Measurements from ENCODE around the gene STAB1. TPM values are rescaled to one million over a fixed set of nuclear protein-coding genes. Genes with fewer than 3 reads are reported as not detected.

Gene STAB1
- total and polyA plus RNA-seq, 2 of the 8 experiments (the other 6 are each of a cell fraction or from before 2014, with no cell fraction given) = 1.0 to 1.9 TPM

GRCh38 chr3:52504977-52505376 lies 9.8 kb downstream of the STAB1 start:
- no peak overlapping the region; the same call in 1 of the 2 replicates for H2BK5ac ChIP-seq (ENCODE audit: low read depth, low read length)
- no peak overlapping the region for H3K18ac ChIP-seq (ENCODE audit: extremely low read depth, low read length)
- H3K4me1 ChIP-seq (replicated peaks in 1 of 4; ENCODE audit: control insufficient read depth in 3 of 4, insufficient read depth in 4 of 4, low read length in 3 of 4) = peaks cover 0 to 9% (median 5%) of the 10 kb centered on the region in 4 experiments; a peak in 4 of 7 replicates
- no peak overlapping the region for H3K56ac ChIP-seq (replicated peaks; ENCODE audit: insufficient read length, low read depth, low read length)
- no peak overlapping the region for H2AFZ ChIP-seq (ENCODE audit: low read length)
- H2BK15ac ChIP-seq (ENCODE audit: low read length) = no peak overlapping the region
- ChIA-PET CTCF (ENCODE audit: partially characterized antibody) (interaction anchor here (0.7 to 2.9 kb wide), 7 partner anchors 10 to 120 kb away, joined by 3 to 13 read pairs (median 4); no protein-coding TSS in a partner anchor), POLR2A (ENCODE audit: partially characterized antibody) (interaction anchor here (1.0 to 1.6 kb wide), 3 partner anchors 10 to 15 kb away, joined by 3 to 5 read pairs (median 5); no protein-coding TSS in a partner anchor)
- no peak overlapping the region for H3K14ac ChIP-seq (ENCODE audit: insufficient read length)
- H4K8ac ChIP-seq (ENCODE audit: extremely low read depth, insufficient read depth, low read length) = no peak overlapping the region
- no peak overlapping the region for H2BK12ac ChIP-seq (ENCODE audit: low read depth, low read length)
- H4K91ac ChIP-seq (replicated peaks; ENCODE audit: insufficient read length, low read length) = no peak overlapping the region
- no peaks in the 10 kb centered on the region for H3K79me2 ChIP-seq (ENCODE audit: control insufficient read depth in 1 of 2, insufficient read depth in 2 of 2, low read length in 2 of 2)
- DNase-seq (ENCODE audit: low read depth in 1 of 2, low spot score in 2 of 2) (no peak), FAIRE-seq (no peak)
- H4K5ac ChIP-seq (ENCODE audit: insufficient read length, low read depth, low read length) = no peak overlapping the region
- H3K4me3 ChIP-seq (ENCODE audit: extremely low read depth in 1 of 4, insufficient read depth in 2 of 4, low read depth in 3 of 4, low read length in 4 of 4) = no peak overlapping the region
- WGBS, 2 experiments (ENCODE audit: extremely low coverage in 1 of 2, insufficient coverage in 1 of 2, insufficient read length in 1 of 2, insufficient replicate concordance in 2 of 2, low coverage in 1 of 2, low lambda C conversion rate in 2 of 2, missing lambda C conversion rate in 1 of 2) = 92% methylated on average over 9 of the region's 10 CpGs; no CpG with 5 or more reads in 1 of the 2 experiments
- no peaks in the 10 kb centered on the region for H4K20me1 ChIP-seq (replicated peaks in 1 of 2; ENCODE audit: control insufficient read depth in 1 of 2, insufficient read depth in 2 of 2, low read length in 2 of 2)
- H3K79me1 ChIP-seq (ENCODE audit: low read depth, low read length) = no peaks in the 10 kb centered on the region
- no peak overlapping the region for H3K23ac ChIP-seq (ENCODE audit: insufficient read length)
- H2BK120ac ChIP-seq (replicated peaks; ENCODE audit: low read depth, low read length) = no peak overlapping the region
- no peaks in the 10 kb centered on the region for H3K36me3 ChIP-seq (ENCODE audit: control insufficient read depth in 2 of 4, insufficient read depth in 4 of 4, low read length in 3 of 4)
- no peak overlapping the region for H2AK5ac ChIP-seq (ENCODE audit: low read depth, low read length)
- H3K27me3 ChIP-seq (replicated peaks in 1 of 4; ENCODE audit: control insufficient read depth in 3 of 4, extremely low read depth in 1 of 4, insufficient read depth in 3 of 4, low read length in 3 of 4) = no peaks in the 10 kb centered on the region; a peak in 1 of 7 replicates
- H2BK20ac ChIP-seq (ENCODE audit: low read length) = no peak overlapping the region
- H3K9ac ChIP-seq (replicated peaks in 1 of 4; ENCODE audit: extremely low read depth in 1 of 4, low read depth in 3 of 4, low read length in 3 of 4) = no peak overlapping the region; a peak in 1 of 7 replicates
- no peak overlapping the region for H3K4ac ChIP-seq (replicated peaks; ENCODE audit: insufficient read length, low read depth, low read length)
- H3K4me2 ChIP-seq (ENCODE audit: insufficient read depth in 1 of 2, low read depth in 2 of 2, low read length in 2 of 2) = no peak overlapping the region
- H3K23me2 ChIP-seq (ENCODE audit: low read depth, low read length) = no peaks in the 10 kb centered on the region
- H3K9me3 ChIP-seq (ENCODE audit: insufficient read depth in 2 of 2, low read depth in 1 of 2, low read length in 1 of 2) = no peaks in the 10 kb centered on the region
- H3K27ac ChIP-seq (ENCODE audit: low read depth, low read length) = no peak overlapping the region
- TF ChIP-seq ASH2L (IDR thresholded peaks at IDR 0.05; ENCODE audit: low read length) = no peak
- TF ChIP-seq TAF7 (optimal IDR thresholded peaks at IDR 0.05; ENCODE audit: borderline replicate concordance, low read depth, low read length) = no peak
- TF ChIP-seq CTBP2 (IDR thresholded peaks at IDR 0.05; ENCODE audit: borderline replicate concordance, insufficient read depth, insufficient read length, low read length) = no peak
- TF ChIP-seq ATF2 (IDR thresholded peaks at IDR 0.05; ENCODE audit: low read length) = no peak
- no peak for TF ChIP-seq KDM1A (IDR thresholded peaks at IDR 0.05; ENCODE audit: borderline replicate concordance, low read length)
- TF ChIP-seq TEAD4 (IDR thresholded peaks at IDR 0.05; ENCODE audit: low read depth, low read length) = no peak
- TF ChIP-seq SRF (IDR thresholded peaks at IDR 0.05; ENCODE audit: low read depth, low read length) = no peak
- no peak for TF ChIP-seq CREB1 (IDR thresholded peaks at IDR 0.05)
- TF ChIP-seq RFX5 (IDR thresholded peaks at IDR 0.05; ENCODE audit: borderline replicate concordance, low read depth, low read length) = no peak
- TF ChIP-seq RAD21 (IDR thresholded peaks at IDR 0.05 in 1 of 2, conservative IDR thresholded peaks at IDR 0.05 in 1 of 2; ENCODE audit: low read depth in 2 of 2, low read length in 2 of 2) = no peak
- TF ChIP-seq BACH1 (IDR thresholded peaks at IDR 0.05; ENCODE audit: low read length) = no peak
- no peak for TF ChIP-seq E2F6 (IDR thresholded peaks at IDR 0.05)
